Type B pancreatic cell (in vitro differentiated cells): ENCODE results near the gene CARD19. TPM values are rescaled to one million over a fixed set of nuclear protein-coding genes. Genes with fewer than 3 reads are reported as not detected.

Experiments used
- DNase-seq: peaks from one replicate; pipeline ENCODE4 v3.0.0; 2021; ENCODE audit warnings: mixed read lengths; ENCODE audit not compliant: unreplicated experiment; ENCODE audit errors: extremely low spot score
- H3K27ac Mint-ChIP-seq: 2 replicates; pipeline ENCODE4 v1.8.0; 2021; ENCODE audit warnings: mild to moderate bottlenecking, mixed read lengths
- H3K27me3 Mint-ChIP-seq: 2 replicates; pipeline ENCODE4 v1.8.0; 2021; ENCODE audit warnings: mixed read lengths
- H3K36me3 Mint-ChIP-seq: 2 replicates; pipeline ENCODE4 v1.8.0; 2021; ENCODE audit warnings: mixed read lengths
- H3K4me1 Mint-ChIP-seq: one replicate; pipeline ENCODE4 v1.8.0; 2021; ENCODE audit warnings: mixed read lengths; ENCODE audit not compliant: unreplicated experiment
- H3K4me3 Mint-ChIP-seq: 2 replicates; pipeline ENCODE4 v1.8.0; 2021; ENCODE audit warnings: mild to moderate bottlenecking, mixed read lengths
- H3K9me3 Mint-ChIP-seq: 2 replicates; pipeline ENCODE4 v1.8.0; 2021; ENCODE audit warnings: mixed read lengths
- CTCF ChIP-seq: fragments of 200-600 bp; sonication (generic); conservative IDR thresholded peaks from 2 replicates; pipeline ENCODE4 v1.5.0; 2021; ENCODE audit warnings: antibody characterized with exemption, mild to moderate bottlenecking
- total RNA-seq: library from RNA; stranded (reverse); gene quantifications from 2 replicates; pipeline ENCODE4 v1.2.1, GENCODE V29; 2021; ENCODE audit warnings: low replicate concordance

The CARD19 gene
- total RNA-seq, 1 donor from 2014 or later = 17.7 TPM

GRCh38 chr9:93079371-93079770 is 16.6 kb upstream of the CARD19 start:
- TF ChIP-seq CTCF = no peak
- Mint-ChIP-seq H3K27me3 (no peaks in the 10 kb centered on the region), H3K4me1 (peaks cover 5% of the 10 kb centered on the region), H3K27ac (no peak overlapping the region), H3K4me3 (no peak overlapping the region), H3K36me3 (no peaks in the 10 kb centered on the region), H3K9me3 (no peaks in the 10 kb centered on the region)
- no peak for DNase-seq

GRCh38 chr9:93080406-93080805 is 15.6 kb upstream of the CARD19 start:
- Mint-ChIP-seq H3K4me1 (peaks cover 5% of the 10 kb centered on the region), H3K9me3 (no peaks in the 10 kb centered on the region), H3K4me3 (no peak overlapping the region), H3K27ac (no peak overlapping the region), H3K36me3 (no peaks in the 10 kb centered on the region), H3K27me3 (no peaks in the 10 kb centered on the region)
- TF ChIP-seq CTCF = no peak
- DNase-seq = no peak

GRCh38 chr9:93081081-93081529 is 14.9 kb upstream of the CARD19 start:
- peaks cover 5% of the 10 kb centered on the region for H3K4me1 Mint-ChIP-seq
- H3K27ac Mint-ChIP-seq = no peak overlapping the region

GRCh38 chr9:93081931-93082330 is 14.1 kb upstream of the CARD19 start:
- DNase-seq = no peak
- Mint-ChIP-seq H3K27ac (no peak overlapping the region), H3K4me3 (no peak overlapping the region), H3K27me3 (no peaks in the 10 kb centered on the region), H3K36me3 (no peaks in the 10 kb centered on the region), H3K9me3 (peaks cover 3% of the 10 kb centered on the region), H3K4me1 (peaks cover 9% of the 10 kb centered on the region)
- no peak for TF ChIP-seq CTCF

More at GRCh38 chr9:93081081-93081529, 14.9 kb upstream of the CARD19 start:
- H3K27me3 Mint-ChIP-seq = no peaks in the 10 kb centered on the region
- H3K36me3 Mint-ChIP-seq = no peaks in the 10 kb centered on the region
- no peak for TF ChIP-seq CTCF
- no peak overlapping the region for H3K4me3 Mint-ChIP-seq
- no peaks in the 10 kb centered on the region for H3K9me3 Mint-ChIP-seq
- DNase-seq = no peak

GRCh38 chr9:93082841-93083411 is 13.1 kb upstream of the CARD19 start:
- H3K27me3 Mint-ChIP-seq = no peaks in the 10 kb centered on the region
- DNase-seq = no peak
- H3K27ac Mint-ChIP-seq = no peak overlapping the region
- H3K4me3 Mint-ChIP-seq = no peak overlapping the region
- no peaks in the 10 kb centered on the region for H3K36me3 Mint-ChIP-seq
- peaks cover 3% of the 10 kb centered on the region for H3K9me3 Mint-ChIP-seq
- TF ChIP-seq CTCF = no peak
- H3K4me1 Mint-ChIP-seq = peaks cover 9% of the 10 kb centered on the region
